K562 (cell line): ENCODE data around the gene CNGB1. TPM values are rescaled to one million over a fixed set of nuclear protein-coding genes. Genes with fewer than 3 reads are reported as not detected.

ENCODE experiments used
- ARID2 ChIP-seq: fragments of 450-650 bp; IDR thresholded peaks from 2 replicates; pipeline ENCODE4 v1.6.1; 2017; ENCODE audit warnings: antibody characterized with exemption, mild to moderate bottlenecking
- DMBX1 ChIP-seq: fragments of 250-450 bp; sonication (Bioruptor Pico); IDR thresholded peaks from 2 replicates; pipeline ENCODE4 v1.8.0; 2022; ENCODE audit warnings: inconsistent platforms, mild to moderate bottlenecking, moderate library complexity, borderline replicate concordance
- KDM5B ChIP-seq: fragments of 200-600 bp; sonication (generic); IDR thresholded peaks from 2 replicates; pipeline ENCODE4 v1.6.1; 2012; ENCODE audit warnings: low read depth, mild to moderate bottlenecking, moderate library complexity, low read length, control low read depth, inconsistent platforms; ENCODE audit not compliant: insufficient replicate concordance
- KLF1 ChIP-seq: fragments of 450-650 bp; IDR thresholded peaks from 2 replicates; pipeline ENCODE4 v1.6.1; 2016; ENCODE audit warnings: missing genetic modification characterization, missing compliant biosample characterization
- PKNOX1 ChIP-seq: fragments of 450-650 bp; IDR thresholded peaks from 2 replicates; pipeline ENCODE4 v1.6.1; 2016
- POLR2A ChIP-seq: fragments of 450-650 bp; conservative IDR thresholded peaks from 2 replicates; pipeline ENCODE4 v1.6.1; 2016
- RAD21 ChIP-seq, 2 experiments: fragments of 250-450 bp in 1 of 2; fragments of 450-650 bp in 1 of 2; sonication (Bioruptor Pico) in 1 of 2; formaldehyde crosslinking in 1 of 2; IDR thresholded peaks in 1 of 2; conservative IDR thresholded peaks in 1 of 2; 2 replicates each; pipeline versions ENCODE4 v1.4.0 to v1.8.0; 2020 to 2022; ENCODE audit warnings: mild to moderate bottlenecking in 2 of 2, moderate library complexity in 1 of 2
- TRIM24 ChIP-seq, 2 experiments: fragments of 450-650 bp; IDR thresholded peaks; 2 replicates each; pipeline ENCODE4 v1.6.1; 2016
- UBTF ChIP-seq, 2 experiments: IDR thresholded peaks; 2 replicates each; pipeline ENCODE4 v1.6.1; 2012; ENCODE audit warnings: improper control_type of control experiment in 2 of 2, low read depth in 2 of 2, low read length in 2 of 2, borderline replicate concordance in 1 of 2
- ZBTB11 ChIP-seq, 3 experiments: fragments of 200-800 bp in 1 of 3; fragments of 250-450 bp in 1 of 3; fragments of 450-650 bp in 1 of 3; sonication (Bioruptor Pico) in 1 of 3; sonication (Bioruptor generic) in 1 of 3; formaldehyde crosslinking in 1 of 3; IDR thresholded peaks; 2 replicates each; pipeline versions ENCODE4 v1.6.1 to v1.8.0; 2016 to 2022; ENCODE audit warnings: mild to moderate bottlenecking in 2 of 3, missing genetic modification characterization in 2 of 3, missing compliant biosample characterization in 1 of 3, moderate library complexity in 1 of 3
- ZNF830 ChIP-seq: fragments of 250-450 bp; sonication (Bioruptor Pico); IDR thresholded peaks from 2 replicates; pipeline ENCODE4 v1.5.0; 2021; ENCODE audit warnings: mild to moderate bottlenecking
- polyA plus RNA-seq, 8 experiments: library from polyadenylated mRNA; depleted of rRNA in 4 of 8; stranded (reverse) in 5 of 8; unstranded in 3 of 8; fragments of >200 nt; fragmentation: Nextera tagmentation in 2 of 8; fragmentation: Illumina TruSeq in 1 of 8; extraction: Ambion mirVana in 2 of 8; extraction: Trizol in 1 of 8; gene quantifications; 2 replicates each; pipeline versions ENCODE4 v1.2.1 to v1.2.3, GENCODE V29; 2011 to 2014; ENCODE audit warnings: inconsistent platforms in 1 of 8, missing spikeins in 1 of 8
- total RNA-seq, 7 experiments: library from RNA; depleted of rRNA in 6 of 7; stranded (reverse); fragments of >200 nt in 6 of 7; fragmentation: Illumina TruSeq in 2 of 7; extraction: Trizol in 2 of 7; gene quantifications; 2 replicates each; pipeline versions ENCODE4 v1.2.1 to v1.2.3, GENCODE V29; 2011 to 2021; ENCODE audit warnings: low replicate concordance in 1 of 7
- TF ChIP-seq, protein P1 (sequence below): sonication (generic); formaldehyde crosslinking; IDR thresholded peaks from 2 replicates; pipeline ENCODE4 v1.9.0; 2022; ENCODE audit warnings: mild to moderate bottlenecking, missing genetic modification reagents

The CNGB1 gene
- total and polyA plus RNA-seq, 9 of the 15 experiments (the other 6 are each of a cell fraction or from before 2014, with no cell fraction given), result not detected

DNA sequence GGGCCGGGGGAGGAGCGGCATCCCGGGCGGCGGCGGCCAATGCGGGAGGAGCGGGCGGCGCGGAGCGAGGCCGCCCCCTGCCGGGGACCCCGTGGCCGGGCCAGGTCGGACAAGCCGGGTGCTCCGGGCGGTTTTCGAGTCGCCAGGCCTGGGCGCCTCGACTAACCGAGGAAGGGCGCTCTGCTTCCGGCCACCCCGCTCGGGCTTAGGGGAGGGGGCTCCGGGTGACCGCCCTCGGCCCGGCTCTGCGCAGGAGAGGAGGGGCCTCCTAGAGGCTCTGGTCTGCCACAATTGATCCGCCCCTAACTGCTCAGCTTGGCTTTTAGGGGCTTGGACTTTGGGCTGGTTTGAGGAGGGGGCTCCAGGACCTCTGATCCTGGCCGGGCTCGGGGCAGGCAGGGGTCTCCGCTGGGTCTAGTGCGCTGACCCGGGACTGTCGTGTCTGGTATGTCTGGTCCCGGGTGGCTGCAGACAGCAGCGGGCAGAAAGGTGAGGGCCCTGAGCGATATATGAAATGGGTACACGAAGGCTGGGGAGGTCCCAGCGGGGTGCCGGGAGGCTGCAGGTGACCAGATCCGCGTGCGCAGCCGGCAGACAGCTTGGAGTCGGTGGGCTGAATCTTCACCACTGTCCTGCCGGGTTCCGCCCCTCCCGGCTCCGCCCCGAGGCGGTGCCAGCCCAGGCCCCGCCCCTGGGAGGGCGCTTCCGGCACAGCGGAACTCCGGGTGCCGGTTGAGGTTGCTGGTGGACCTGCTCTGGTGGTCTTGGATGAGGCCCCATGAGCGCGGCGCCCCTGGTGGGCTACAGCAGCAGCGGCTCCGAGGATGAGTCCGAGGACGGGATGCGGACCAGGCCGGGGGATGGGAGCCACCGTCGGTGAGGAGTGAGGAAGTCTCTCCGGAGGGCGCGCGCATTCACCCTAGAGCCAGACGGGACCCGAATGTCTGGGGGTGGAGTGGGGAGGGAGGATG, 30.1 kb upstream of the CNGB1 start, which contains the start of gene USB1 (continued):
- peak; percentile 67 for TF ChIP-seq KDM5B
- TF ChIP-seq UBTF (IDR thresholded peaks at IDR 0.05; ENCODE audit: borderline replicate concordance in 1 of 2, low read depth in 2 of 2, low read length in 2 of 2), result peak in 1 of 2 experiments; percentile 6; a peak in 1 of 4 replicates
- TF ChIP-seq TRIM24 (IDR thresholded peaks at IDR 0.05), result no peak
- no peak for TF ChIP-seq PKNOX1
- no peak for TF ChIP-seq DMBX1 (CRISPR knock-in tag)
- 0 out of 2 replicates have a peak, but pooled peaks have one; percentile 60 for TF ChIP-seq ZNF830 (CRISPR knock-in tag)
- TF ChIP-seq RAD21 (CRISPR knock-in tag; conservative IDR thresholded peaks at IDR 0.05 in 1 of 2, IDR thresholded peaks at IDR 0.05 in 1 of 2), result peak; percentile 71 to 76
- TF ChIP-seq POLR2A, result peak; percentile 88
- peak in 2 of 3 experiments; percentile 34 to 90; a peak in 3 of 6 replicates for TF ChIP-seq ZBTB11 (CRISPR knock-in tag; IDR thresholded peaks at IDR 0.05)
- TF ChIP-seq KLF1 (tag), result 0 out of 2 replicates have a peak, but pooled peaks have one; percentile 33
- TF ChIP-seq, protein P1, sequence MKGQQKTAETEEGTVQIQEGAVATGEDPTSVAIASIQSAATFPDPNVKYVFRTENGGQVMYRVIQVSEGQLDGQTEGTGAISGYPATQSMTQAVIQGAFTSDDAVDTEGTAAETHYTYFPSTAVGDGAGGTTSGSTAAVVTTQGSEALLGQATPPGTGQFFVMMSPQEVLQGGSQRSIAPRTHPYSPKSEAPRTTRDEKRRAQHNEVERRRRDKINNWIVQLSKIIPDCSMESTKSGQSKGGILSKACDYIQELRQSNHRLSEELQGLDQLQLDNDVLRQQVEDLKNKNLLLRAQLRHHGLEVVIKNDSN (CRISPR knock-in tag), result 0 out of 2 replicates have a peak, but pooled peaks have one; percentile 42
- TF ChIP-seq ARID2, result no peak
